WTC11 (cell line): ENCODE data around the gene SYTL2. TPM values are rescaled to one million over a fixed set of nuclear protein-coding genes. Genes with fewer than 3 reads are reported as not detected.
A peak's percentile ranks its signal among the peaks of the same experiment; 100 is the strongest.

Experiments
- ATAC-seq: fragments of 200-7000 bp; cut with Tn5 transposase; 2 replicates; pipeline ENCODE4 v1.10.0; 2021; ENCODE audit warnings: mild to moderate bottlenecking, moderate library complexity
- CTCF ChIA-PET: fragments of 300-600 bp; sonication (Branson Sonifier 250); formaldehyde crosslinking; loops from one replicate; lab custom pipeline; 2021; ENCODE audit warnings: antibody characterized with exemption; lab: Charles Lee
- POLR2A ChIA-PET: fragments of 350-600 bp; sonication (Branson Sonifier 250); formaldehyde crosslinking; loops from one replicate; lab custom pipeline; 2021; ENCODE audit warnings: antibody characterized with exemption; lab: Charles Lee
- DNase-seq: peaks from one replicate; pipeline ENCODE4 v3.0.0; 2021; ENCODE audit warnings: low spot score
- H3K27ac Mint-ChIP-seq: 2 replicates; pipeline ENCODE4 v1.8.0; 2021; ENCODE audit warnings: mixed read lengths
- H3K27me3 Mint-ChIP-seq: 2 replicates; pipeline ENCODE4 v1.8.0; 2021; ENCODE audit warnings: low read depth, mild to moderate bottlenecking, moderate library complexity, mixed read lengths
- H3K36me3 Mint-ChIP-seq: 2 replicates; pipeline ENCODE4 v1.8.0; 2021; ENCODE audit warnings: mixed read lengths
- H3K4me1 Mint-ChIP-seq: 2 replicates; pipeline ENCODE4 v1.8.0; 2022; ENCODE audit warnings: mixed read lengths
- H3K4me3 Mint-ChIP-seq: 2 replicates; pipeline ENCODE4 v1.8.0; 2021; ENCODE audit warnings: mild to moderate bottlenecking, moderate library complexity, mixed read lengths
- H3K9me3 Mint-ChIP-seq: 2 replicates; pipeline ENCODE4 v1.8.0; 2021; ENCODE audit warnings: mixed read lengths
- AR ChIP-seq: fragments of 250-450 bp; sonication (Bioruptor Pico); IDR thresholded peaks from 2 replicates; pipeline ENCODE4 v1.9.0; 2021; ENCODE audit warnings: mild to moderate bottlenecking
- ATF1 ChIP-seq: sonication (generic); formaldehyde crosslinking; IDR thresholded peaks from 2 replicates; pipeline ENCODE4 v1.8.1; 2023; ENCODE audit warnings: mild to moderate bottlenecking, moderate library complexity, missing genetic modification reagents
- ATF6 ChIP-seq: sonication (generic); formaldehyde crosslinking; IDR thresholded peaks from 2 replicates; pipeline ENCODE4 v1.8.1; 2023; ENCODE audit warnings: mild to moderate bottlenecking, missing genetic modification reagents
- CREB1 ChIP-seq: sonication (generic); formaldehyde crosslinking; IDR thresholded peaks from 2 replicates; pipeline ENCODE4 v1.8.0; 2023; ENCODE audit warnings: mild to moderate bottlenecking, missing genetic modification reagents
- CREM ChIP-seq: sonication (generic); formaldehyde crosslinking; IDR thresholded peaks from 2 replicates; pipeline ENCODE4 v1.8.1; 2022; ENCODE audit warnings: mild to moderate bottlenecking, missing genetic modification reagents, moderate library complexity
- E2F1 ChIP-seq: sonication (generic); formaldehyde crosslinking; IDR thresholded peaks from 2 replicates; pipeline ENCODE4 v1.8.0; 2022; ENCODE audit warnings: mild to moderate bottlenecking, missing genetic modification reagents
- E2F5 ChIP-seq: sonication (generic); formaldehyde crosslinking; IDR thresholded peaks from 2 replicates; pipeline ENCODE4 v1.8.1; 2022; ENCODE audit warnings: mild to moderate bottlenecking, moderate library complexity, missing genetic modification reagents
- ELF4 ChIP-seq: sonication (generic); formaldehyde crosslinking; IDR thresholded peaks from 2 replicates; pipeline ENCODE4 v1.8.1; 2022; ENCODE audit warnings: low read depth, mild to moderate bottlenecking, moderate library complexity, missing genetic modification reagents
- ESRRA ChIP-seq: sonication (generic); formaldehyde crosslinking; IDR thresholded peaks from 2 replicates; pipeline ENCODE4 v1.8.1; 2022; ENCODE audit warnings: mild to moderate bottlenecking, missing genetic modification reagents, borderline replicate concordance
- KAT7 ChIP-seq: sonication (generic); formaldehyde crosslinking; IDR thresholded peaks from 2 replicates; pipeline ENCODE4 v1.8.1; 2023; ENCODE audit warnings: missing genetic modification reagents, mild to moderate bottlenecking, borderline replicate concordance
- NFATC4 ChIP-seq: fragments of 250-450 bp; sonication (Bioruptor Pico); IDR thresholded peaks from 2 replicates; pipeline ENCODE4 v1.9.0; 2021; ENCODE audit warnings: mild to moderate bottlenecking
- NFE2L1 ChIP-seq: sonication (generic); formaldehyde crosslinking; IDR thresholded peaks from 2 replicates; pipeline ENCODE4 v1.8.1; 2023; ENCODE audit warnings: missing genetic modification reagents
- NR2C2 ChIP-seq: sonication (generic); formaldehyde crosslinking; IDR thresholded peaks from 2 replicates; pipeline ENCODE4 v1.8.0; 2022; ENCODE audit warnings: mild to moderate bottlenecking, missing genetic modification reagents
- PREB ChIP-seq: sonication (generic); formaldehyde crosslinking; IDR thresholded peaks from 2 replicates; pipeline ENCODE4 v1.8.1; 2022; ENCODE audit warnings: mild to moderate bottlenecking, missing genetic modification reagents, moderate library complexity, borderline replicate concordance
- RELA ChIP-seq: sonication (generic); formaldehyde crosslinking; IDR thresholded peaks from 2 replicates; pipeline ENCODE4 v1.8.1; 2022; ENCODE audit warnings: missing genetic modification reagents, mild to moderate bottlenecking, borderline replicate concordance
- SMAD4 ChIP-seq: sonication (generic); formaldehyde crosslinking; IDR thresholded peaks from 2 replicates; pipeline ENCODE4 v1.8.0; 2022; ENCODE audit warnings: mild to moderate bottlenecking, missing genetic modification reagents
- USF1 ChIP-seq: sonication (generic); formaldehyde crosslinking; IDR thresholded peaks from 2 replicates; pipeline ENCODE4 v1.8.0; 2022; ENCODE audit warnings: mild to moderate bottlenecking, missing genetic modification reagents
- ZMAT4 ChIP-seq: fragments of 250-450 bp; sonication (Bioruptor Pico); IDR thresholded peaks from 2 replicates; pipeline ENCODE4 v1.9.0; 2021; ENCODE audit warnings: mild to moderate bottlenecking
- ZNF138 ChIP-seq: sonication (generic); formaldehyde crosslinking; conservative IDR thresholded peaks from 2 replicates; pipeline ENCODE4 v1.8.1; 2022; ENCODE audit warnings: mild to moderate bottlenecking, moderate library complexity, missing genetic modification reagents
- ZNF396 ChIP-seq: fragments of 250-450 bp; sonication (Bioruptor Pico); IDR thresholded peaks from 2 replicates; pipeline ENCODE4 v1.8.0; 2021; ENCODE audit warnings: mild to moderate bottlenecking, moderate library complexity, borderline replicate concordance
- ZNF425 ChIP-seq: fragments of 250-450 bp; sonication (Bioruptor Pico); conservative IDR thresholded peaks from 2 replicates; pipeline ENCODE4 v1.9.0; 2021; ENCODE audit warnings: mild to moderate bottlenecking
- total RNA-seq: library from RNA; stranded (reverse); gene quantifications from 3 replicates; pipeline ENCODE4 v1.2.3, GENCODE V29; 2021

SYTL2 gene
- total RNA-seq, 1 experiment from 2014 or later, result 7.1 TPM

GRCh38 chr11:85749884-85750283, 61.1 kb downstream of the SYTL2 start:
- TF ChIP-seq AR (CRISPR knock-in tag), result no peak
- no peak for TF ChIP-seq USF1 (CRISPR knock-in tag)
- no peak for TF ChIP-seq ATF1
- no peak for TF ChIP-seq E2F5 (CRISPR knock-in tag)
- no peak for TF ChIP-seq ELF4 (CRISPR knock-in tag)
- no peak for TF ChIP-seq ZNF138 (CRISPR knock-in tag)
- no peak for TF ChIP-seq CREB1
- no peak for TF ChIP-seq CREM
- TF ChIP-seq NR2C2 (CRISPR knock-in tag), result no peak
- TF ChIP-seq ZNF396 (CRISPR knock-in tag), result no peak
- no peak for TF ChIP-seq E2F1 (CRISPR knock-in tag)
- TF ChIP-seq ESRRA (CRISPR knock-in tag), result no peak
- no peak for TF ChIP-seq ZMAT4 (CRISPR knock-in tag)
- TF ChIP-seq RELA, result no peak
- no peak for TF ChIP-seq SMAD4 (CRISPR knock-in tag)
- DNase-seq (no peak), ATAC-seq (no peak)
- Mint-ChIP-seq H3K4me1 (peaks cover 43% of the 10 kb centered on the region), H3K27ac (no peak overlapping the region), H3K36me3 (no peaks in the 10 kb centered on the region), H3K4me3 (no peak overlapping the region), H3K27me3 (no peaks in the 10 kb centered on the region), H3K9me3 (no peaks in the 10 kb centered on the region)
- POLR2A ChIA-PET, result no interaction called here
- CTCF ChIA-PET, result no interaction called here

GRCh38 chr11:85749287-85749834, 61.6 kb downstream of the SYTL2 start:
- peak; percentile 64 for ATAC-seq
- no peaks in the 10 kb centered on the region for H3K9me3 Mint-ChIP-seq
- H3K36me3 Mint-ChIP-seq, result no peaks in the 10 kb centered on the region
- CTCF ChIA-PET, result no interaction called here
- POLR2A ChIA-PET, result no interaction called here
- DNase-seq, result no peak
- H3K4me1 Mint-ChIP-seq, result peaks cover 43% of the 10 kb centered on the region
- H3K27ac Mint-ChIP-seq, result 0 out of 2 replicates have a peak overlapping the region, but pooled peaks have one; percentile 25
- no peaks in the 10 kb centered on the region for H3K27me3 Mint-ChIP-seq
- peak overlapping the region; percentile 44; the same call in 1 of the 2 replicates for H3K4me3 Mint-ChIP-seq
- TF ChIP-seq ATF6 (CRISPR knock-in tag) (no peak), NFATC4 (CRISPR knock-in tag) (no peak), KAT7 (CRISPR knock-in tag) (no peak), NFE2L1 (CRISPR knock-in tag) (no peak), E2F5 (CRISPR knock-in tag) (no peak), USF1 (CRISPR knock-in tag) (no peak), PREB (CRISPR knock-in tag) (no peak), ZNF425 (CRISPR knock-in tag) (no peak)
